PC-9 (cell line): Measurements from ENCODE around the gene VWA3A.

Experiments used
- EZH2 ChIP-seq: fragments of 200-600 bp; sonication (generic); IDR thresholded peaks from 2 replicates; pipeline ENCODE4 v1.8.0; 2017; ENCODE audit warnings: antibody characterized with exemption, low read depth
- TF ChIP-seq, protein P1 (sequence below): fragments of 200-600 bp; sonication (generic); conservative IDR thresholded peaks from 2 replicates; pipeline ENCODE4 v1.6.1; 2017; ENCODE audit warnings: mixed run types, antibody characterized with exemption, mild to moderate bottlenecking, moderate library complexity

DNA sequence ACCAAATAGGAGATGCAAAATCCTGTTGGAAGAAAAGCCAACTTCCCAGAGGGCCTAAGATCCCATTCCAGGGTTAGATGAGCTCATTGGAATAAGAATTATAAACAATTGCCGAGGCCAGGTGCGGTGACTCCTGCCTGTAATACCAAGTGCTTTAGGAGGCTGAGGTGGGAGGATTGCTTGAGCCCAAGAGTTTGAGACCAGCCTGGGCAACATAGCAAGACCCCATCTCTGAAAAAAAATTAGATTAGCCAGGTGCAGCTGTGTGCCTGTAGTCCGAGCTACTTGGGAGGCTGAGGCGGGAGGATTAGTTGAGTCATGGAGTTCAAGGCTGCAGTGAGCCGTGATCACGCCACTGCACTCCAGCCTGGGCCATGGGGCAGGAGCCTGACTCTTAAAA lies 52.2 kb downstream of the VWA3A start:
- TF ChIP-seq EZH2: no peak
- TF ChIP-seq, protein P1, sequence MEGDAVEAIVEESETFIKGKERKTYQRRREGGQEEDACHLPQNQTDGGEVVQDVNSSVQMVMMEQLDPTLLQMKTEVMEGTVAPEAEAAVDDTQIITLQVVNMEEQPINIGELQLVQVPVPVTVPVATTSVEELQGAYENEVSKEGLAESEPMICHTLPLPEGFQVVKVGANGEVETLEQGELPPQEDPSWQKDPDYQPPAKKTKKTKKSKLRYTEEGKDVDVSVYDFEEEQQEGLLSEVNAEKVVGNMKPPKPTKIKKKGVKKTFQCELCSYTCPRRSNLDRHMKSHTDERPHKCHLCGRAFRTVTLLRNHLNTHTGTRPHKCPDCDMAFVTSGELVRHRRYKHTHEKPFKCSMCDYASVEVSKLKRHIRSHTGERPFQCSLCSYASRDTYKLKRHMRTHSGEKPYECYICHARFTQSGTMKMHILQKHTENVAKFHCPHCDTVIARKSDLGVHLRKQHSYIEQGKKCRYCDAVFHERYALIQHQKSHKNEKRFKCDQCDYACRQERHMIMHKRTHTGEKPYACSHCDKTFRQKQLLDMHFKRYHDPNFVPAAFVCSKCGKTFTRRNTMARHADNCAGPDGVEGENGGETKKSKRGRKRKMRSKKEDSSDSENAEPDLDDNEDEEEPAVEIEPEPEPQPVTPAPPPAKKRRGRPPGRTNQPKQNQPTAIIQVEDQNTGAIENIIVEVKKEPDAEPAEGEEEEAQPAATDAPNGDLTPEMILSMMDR: no peak
